Spinal cord (tissue), 10 donors: ENCODE measurements around the gene BLCAP. TPM values are rescaled to one million over a fixed set of nuclear protein-coding genes. Genes with fewer than 3 reads are reported as not detected.
"Not testable (repeated sequence)": the region's sequence is repeated elsewhere in the genome, so short reads cannot be mapped to it uniquely, and the experiment has no call there.

Experiments
- DNase-seq, 6 donors: peaks; one replicate each; pipeline versions ENCODE4 v3.0.0 to v3.0.0-alpha.2; 2013 to 2015; ENCODE audit warnings: low spot score in 6 of 6, low read depth in 4 of 6
- H3K27ac ChIP-seq: one replicate; pipeline ENCODE4 v1.5.1; 2013; ENCODE audit warnings: low read depth, low read length, control low read depth
- H3K27me3 ChIP-seq: one replicate; pipeline ENCODE4 v1.6.1; 2013; ENCODE audit warnings: low read length; ENCODE audit not compliant: control insufficient read depth, insufficient read depth
- H3K36me3 ChIP-seq: one replicate; pipeline ENCODE4 v1.6.1; 2013; ENCODE audit warnings: low read length; ENCODE audit not compliant: control insufficient read depth, insufficient read depth
- H3K4me1 ChIP-seq: one replicate; pipeline ENCODE4 v1.6.1; 2013; ENCODE audit warnings: low read length; ENCODE audit not compliant: control insufficient read depth, insufficient read depth
- H3K4me3 ChIP-seq: one replicate; pipeline ENCODE4 v1.5.1; 2013; ENCODE audit warnings: low read depth, low read length, control low read depth
- H3K9me3 ChIP-seq: one replicate; pipeline ENCODE4 v1.6.1; 2013; ENCODE audit warnings: low read length; ENCODE audit not compliant: control insufficient read depth, insufficient read depth
- WGBS: methylation state at CpG from one replicate; pipeline ENCODE4 v1.1.5; 2013; ENCODE audit warnings: missing lambda C conversion rate; ENCODE audit not compliant: insufficient coverage; 5-methylcytosine and 5-hydroxymethylcytosine counted together
- long read RNA-seq, 4 donors: transcript quantifications; one replicate each; lab custom pipeline, GENCODE V29; 2026
- polyA plus RNA-seq, 2 donors: library from polyadenylated mRNA; unstranded; fragments of 120-200 nt; gene quantifications; one replicate each; pipeline ENCODE4 v1.2.1, GENCODE V29; 2013; ENCODE audit not compliant: insufficient read length in 2 of 2
- total RNA-seq, 2 donors: library from RNA; depleted of rRNA in 1 of 2; stranded (reverse); fragments of 120-200 nt in 1 of 2; fragments of >200 nt in 1 of 2; gene quantifications; one replicate each; pipeline versions ENCODE4 v1.2.3 to v1.2.4, GENCODE V29; 2013 to 2014
- donor health status: healthy.

The BLCAP gene, protein sequence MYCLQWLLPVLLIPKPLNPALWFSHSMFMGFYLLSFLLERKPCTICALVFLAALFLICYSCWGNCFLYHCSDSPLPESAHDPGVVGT
- 100 to 1,000 TPM in 1 of 2 donors, 10 to 100 TPM in 1; 87.1 to 147 TPM for total RNA-seq
- 100 to 1,000 TPM; 246 to 274 TPM for polyA plus RNA-seq
- long read RNA-seq, donor 1, full-length matches to known transcripts: 157 of 3,183 reads
- long read RNA-seq, donor 1, partial matches to known transcripts: 2,760 of 3,183 reads
- long read RNA-seq, donor 1, other reads (novel, unspliced or antisense): 266 of 3,183 reads
- long read RNA-seq, donor 2, full-length matches to known transcripts: 48 of 512 reads
- long read RNA-seq, donor 2, partial matches to known transcripts: 385 of 512 reads
- long read RNA-seq, donor 2, other reads (novel, unspliced or antisense): 79 of 512 reads
- long read RNA-seq, donor 3, full-length matches to known transcripts: 72 of 555 reads
- long read RNA-seq, donor 3, partial matches to known transcripts: 414 of 555 reads
- long read RNA-seq, donor 3, other reads (novel, unspliced or antisense): 69 of 555 reads
- long read RNA-seq, donor 4, full-length matches to known transcripts: 32 of 32 reads
- long read RNA-seq, donor 4, partial matches to known transcripts: 0 of 32 reads
- long read RNA-seq, donor 4, other reads (novel, unspliced or antisense): 0 of 32 reads

DNA sequence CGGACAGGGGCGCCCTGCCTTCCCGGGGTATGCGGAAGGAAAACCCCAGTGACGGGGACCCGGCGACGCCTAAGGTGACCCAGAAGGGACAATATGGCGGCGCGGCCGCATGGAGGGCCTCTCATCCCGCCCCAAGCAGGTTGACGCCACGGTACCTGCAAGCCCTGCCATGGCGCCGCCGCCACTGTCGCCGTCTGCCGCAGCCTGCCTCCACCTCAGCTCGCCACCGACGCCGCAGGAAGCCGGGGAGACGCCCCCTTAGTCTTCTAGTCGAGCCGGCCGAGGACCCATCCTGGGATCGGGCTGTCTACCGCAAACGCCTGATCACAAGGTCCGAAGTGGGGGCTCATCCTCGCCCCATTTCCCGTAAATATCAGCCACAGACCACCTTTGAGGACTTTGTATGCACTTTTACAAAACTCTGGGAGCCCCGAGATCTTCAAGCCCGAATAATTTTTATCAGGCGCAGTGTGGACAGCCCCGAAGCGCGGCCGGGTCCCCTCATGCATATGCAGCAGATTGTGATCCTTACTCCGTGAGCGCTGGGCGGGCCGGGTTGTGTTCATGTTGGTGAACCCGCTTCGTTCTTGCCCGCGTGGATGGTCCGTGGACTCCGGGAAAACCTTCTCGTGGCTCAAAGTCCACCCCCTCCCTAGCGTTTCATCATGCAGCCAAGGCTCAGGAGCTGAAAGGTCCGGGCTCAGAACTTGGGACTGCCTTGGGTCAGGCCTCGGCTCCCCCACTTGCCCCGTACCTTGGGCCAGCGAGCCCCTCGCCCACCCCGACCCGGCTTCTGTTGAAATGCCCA lies at the start of gene BLCAP:
TSS of gene BLCAP (minus strand) at position 239 of the 808 bp plus-strand sequence. CDS start 8,702 bp downstream, outside the sequence.
- Histone ChIP-seq H3K4me1 (peaks cover 40% of the 10 kb centered on the region), H3K27ac (peak within 1 kb of the TSS; percentile 96), H3K9me3 (no peaks in the 10 kb centered on the region), H3K36me3 (peaks cover 13% of the 10 kb centered on the region), H3K4me3 (peak within 1 kb of the TSS; percentile 97), H3K27me3 (no peaks in the 10 kb centered on the region)
- 0% methylated on average over 62 of the region's 62 CpGs for WGBS
- DNase-seq: peak; percentile 78 to 97 (median 90)

DNA sequence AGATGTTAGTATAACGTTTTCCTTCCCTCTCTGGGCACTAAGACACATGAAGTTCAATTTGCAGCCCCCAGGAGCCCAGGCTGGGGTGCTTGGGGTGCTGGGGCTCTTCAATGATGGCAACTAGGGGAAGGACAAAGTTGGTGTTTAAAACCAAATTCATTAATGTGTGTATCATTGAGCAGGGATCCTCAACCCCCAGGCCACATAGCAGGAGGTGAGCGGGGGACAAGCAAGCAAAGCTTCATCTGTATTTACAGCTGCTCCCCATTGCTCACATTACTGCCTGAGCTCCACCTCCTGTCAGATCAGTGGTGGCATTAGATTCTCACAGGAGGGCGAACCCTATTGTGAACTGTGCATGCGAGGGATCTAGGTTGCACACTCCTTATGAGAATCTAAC lies 49.8 kb upstream of the BLCAP start:
- H3K27ac ChIP-seq, H3K4me3 ChIP-seq, H3K9me3 ChIP-seq, DNase-seq, H3K36me3 ChIP-seq, H3K27me3 ChIP-seq: not testable (repeated sequence)
- H3K4me1 ChIP-seq: peaks cover 12% of the 10 kb centered on the region
- WGBS: 60% methylated on average over 1 of the region's 4 CpGs

DNA sequence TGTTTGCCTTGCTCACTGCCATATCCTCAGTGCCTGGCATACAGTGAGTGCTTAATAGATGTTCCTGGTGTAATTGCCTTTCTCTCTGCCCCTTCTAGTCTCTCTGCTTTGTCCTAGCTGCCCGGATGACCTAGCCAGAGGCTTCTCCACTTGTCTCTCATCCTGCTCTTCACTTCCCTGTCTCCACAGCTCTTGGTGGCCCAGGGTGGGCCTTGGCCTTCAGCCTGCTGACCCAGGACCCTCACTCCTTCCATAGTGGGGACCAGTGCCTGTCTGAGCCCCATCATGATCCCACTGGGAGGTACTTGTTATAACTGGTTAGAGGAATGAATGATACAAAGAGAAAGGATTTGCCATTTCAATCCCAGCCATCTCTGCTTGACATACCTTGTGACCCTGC lies 49.2 kb upstream of the BLCAP start:
- DNase-seq: no peak

DNA sequence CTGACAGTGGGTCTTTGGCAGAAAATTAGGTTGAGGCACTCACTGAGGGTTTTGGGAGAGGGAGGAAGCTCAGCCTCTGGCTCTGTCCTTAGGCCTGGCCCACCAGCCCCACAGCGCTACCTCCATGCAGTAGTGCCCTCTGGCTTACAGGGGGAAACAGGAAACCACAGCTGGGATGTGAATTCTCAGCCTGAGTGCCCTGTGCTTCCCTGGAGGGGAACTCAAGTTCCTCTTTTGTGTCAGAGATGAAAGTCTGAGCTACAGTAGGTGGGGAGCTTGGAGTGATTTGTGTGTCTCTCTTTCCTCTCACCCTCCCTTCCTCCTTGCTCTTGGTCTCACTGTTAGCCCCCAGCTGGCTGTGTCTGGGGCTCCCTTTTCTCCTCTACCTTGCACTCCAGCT lies 48.2 kb upstream of the BLCAP start:
- H3K36me3 ChIP-seq: no peaks in the 10 kb centered on the region
- no peaks in the 10 kb centered on the region for H3K9me3 ChIP-seq
- H3K27me3 ChIP-seq: no peaks in the 10 kb centered on the region
- WGBS: 100% methylated on average over 1 of the region's 1 CpG
- no peak overlapping the region for H3K4me3 ChIP-seq
- DNase-seq: no peak
- no peak overlapping the region for H3K27ac ChIP-seq
- H3K4me1 ChIP-seq: peaks cover 8% of the 10 kb centered on the region

More for the DNA sequence above, 49.2 kb upstream of the BLCAP start:
- Histone ChIP-seq H3K36me3 (no peaks in the 10 kb centered on the region), H3K27me3 (no peaks in the 10 kb centered on the region), H3K27ac (no peak overlapping the region), H3K4me3 (no peak overlapping the region), H3K4me1 (peaks cover 8% of the 10 kb centered on the region), H3K9me3 (no peaks in the 10 kb centered on the region)
- 100% methylated on average over 1 of the region's 1 CpG for WGBS

DNA sequence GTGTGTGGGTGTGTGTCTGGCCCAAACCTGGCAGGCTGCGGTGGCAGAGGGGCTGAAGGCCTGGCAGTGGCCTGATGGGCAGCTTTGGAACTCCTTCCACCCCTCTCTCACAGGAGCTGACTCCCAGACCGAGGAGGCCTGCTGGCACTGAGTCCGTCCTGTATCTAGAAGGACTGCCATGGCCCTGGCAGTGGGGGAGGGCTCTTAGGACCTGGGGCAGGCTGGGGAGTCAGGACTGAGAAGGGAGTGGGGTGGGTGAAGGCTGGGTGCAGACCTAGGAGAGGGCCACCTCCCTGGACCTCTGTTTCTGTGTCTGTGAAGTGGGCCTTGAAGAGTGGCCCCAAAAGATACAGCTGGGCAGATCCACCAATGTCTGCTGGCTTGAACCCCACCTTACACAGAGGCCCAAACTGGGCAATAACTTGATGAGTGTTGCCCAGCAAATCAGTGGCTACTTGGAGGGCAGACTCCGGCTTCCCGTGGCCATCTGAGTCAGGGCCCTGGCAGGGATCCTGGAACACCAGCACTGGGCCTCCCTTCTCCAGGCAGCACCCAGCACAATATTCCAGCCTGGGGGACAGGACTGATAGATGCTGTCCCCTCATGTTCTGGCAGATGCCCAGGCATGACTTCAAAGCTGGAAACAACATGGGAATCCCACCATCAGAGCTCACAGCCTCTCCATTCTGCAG lies 46.7 kb upstream of the BLCAP start:
- no peak for DNase-seq

DNA sequence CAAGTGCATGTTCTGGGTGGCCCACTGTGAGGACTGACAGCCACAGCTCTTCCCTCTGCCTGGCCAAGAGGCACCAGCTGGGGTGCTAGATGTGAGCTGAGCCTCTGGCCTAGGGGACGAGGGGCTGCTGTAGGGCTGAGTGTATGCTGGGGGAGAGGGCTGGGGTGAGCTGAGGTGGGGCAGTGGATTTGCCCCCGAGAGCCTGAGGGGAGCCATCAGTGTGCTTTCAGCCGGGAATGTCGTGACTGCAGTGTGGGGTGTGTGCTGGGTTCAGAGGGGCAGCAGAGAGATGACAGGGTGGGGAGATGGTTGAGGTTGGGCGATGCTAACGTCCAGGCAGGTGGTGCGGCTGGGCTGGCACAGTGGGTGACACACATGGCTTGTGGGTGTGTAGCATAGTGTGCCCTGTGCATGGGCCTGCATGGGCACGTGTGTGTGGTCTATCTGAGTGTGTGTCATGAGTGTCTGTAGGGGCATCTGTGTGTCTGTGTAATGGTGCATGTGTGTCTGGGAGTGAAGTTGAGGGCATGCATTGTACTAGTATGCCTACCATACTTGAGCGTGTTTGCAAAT lies 46.0 kb upstream of the BLCAP start:
- no peak for DNase-seq
- H3K9me3 ChIP-seq: no peaks in the 10 kb centered on the region
- H3K36me3 ChIP-seq: no peaks in the 10 kb centered on the region
- 76% methylated on average over 8 of the region's 9 CpGs for WGBS
- H3K4me1 ChIP-seq: peaks cover 2% of the 10 kb centered on the region
- no peaks in the 10 kb centered on the region for H3K27me3 ChIP-seq
- no peak overlapping the region for H3K4me3 ChIP-seq
- H3K27ac ChIP-seq: no peak overlapping the region

More for the DNA sequence above, 46.7 kb upstream of the BLCAP start:
- WGBS: 79% methylated on average over 3 of the region's 5 CpGs
- no peak overlapping the region for H3K4me3 ChIP-seq
- peaks cover 8% of the 10 kb centered on the region for H3K4me1 ChIP-seq
- no peaks in the 10 kb centered on the region for H3K27me3 ChIP-seq
- no peaks in the 10 kb centered on the region for H3K36me3 ChIP-seq
- H3K9me3 ChIP-seq: no peaks in the 10 kb centered on the region
- H3K27ac ChIP-seq: no peak overlapping the region

DNA sequence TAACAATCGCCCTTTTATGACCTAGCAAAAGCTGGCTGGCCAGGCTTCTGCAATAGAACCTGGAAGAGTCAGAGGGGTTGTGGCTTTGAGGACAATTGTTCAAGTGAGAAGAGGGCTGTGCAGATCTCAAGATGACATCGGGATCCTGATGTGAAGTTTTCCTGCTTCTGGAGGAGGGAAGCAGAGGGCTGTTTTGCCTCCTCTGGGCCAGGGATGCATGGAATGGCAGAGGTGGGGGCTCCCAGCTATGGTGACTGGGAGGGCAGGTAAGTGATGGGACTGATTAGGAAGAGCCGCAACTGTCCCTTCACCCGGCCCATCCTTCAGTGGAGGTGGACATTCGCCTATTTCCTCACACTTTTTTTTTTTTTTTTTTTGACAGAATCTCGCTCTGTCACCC lies 43.4 kb upstream of the BLCAP start:
- WGBS: 58% methylated on average over 2 of the region's 6 CpGs
- no peak for DNase-seq
- H3K36me3 ChIP-seq: no peaks in the 10 kb centered on the region
- H3K27ac ChIP-seq: no peak overlapping the region
- no peak overlapping the region for H3K4me3 ChIP-seq
- H3K4me1 ChIP-seq: peaks cover 20% of the 10 kb centered on the region
- no peaks in the 10 kb centered on the region for H3K9me3 ChIP-seq
- no peaks in the 10 kb centered on the region for H3K27me3 ChIP-seq

DNA sequence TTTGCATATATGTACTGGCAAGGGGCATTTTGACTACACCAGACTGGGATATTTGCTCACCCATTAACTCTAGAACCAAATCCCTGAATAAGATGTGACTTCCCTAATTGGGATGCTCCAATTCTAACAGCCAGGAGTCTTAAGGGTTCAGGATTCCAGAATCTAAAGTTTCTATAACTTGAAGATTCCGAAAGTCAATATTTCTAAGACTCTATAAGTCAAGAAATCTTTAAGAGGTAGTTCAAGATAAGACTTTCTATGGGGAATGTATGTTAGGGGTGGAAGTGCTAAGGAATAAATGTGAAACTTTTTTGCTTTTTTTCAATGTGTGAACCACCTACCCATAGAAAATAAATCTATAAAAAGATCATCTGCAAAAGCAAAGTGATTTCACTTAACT lies 42.7 kb upstream of the BLCAP start:
- H3K4me3 ChIP-seq: no peak overlapping the region
- no peak overlapping the region for H3K27ac ChIP-seq
- no CpG with 5 or more reads among the region's 1 CpG for WGBS
- H3K27me3 ChIP-seq: no peaks in the 10 kb centered on the region
- DNase-seq: no peak
- peaks cover 22% of the 10 kb centered on the region for H3K4me1 ChIP-seq
- H3K9me3 ChIP-seq: no peaks in the 10 kb centered on the region
- H3K36me3 ChIP-seq: no peaks in the 10 kb centered on the region
